HepG2 (cell line): ENCODE results near the gene SEPTIN10. TPM values are rescaled to one million over a fixed set of nuclear protein-coding genes. Genes with fewer than 3 reads are reported as not detected.

ENCODE experiments used
- DZIP1 ChIP-seq: sonication (generic); formaldehyde crosslinking; IDR thresholded peaks from 2 replicates; pipeline ENCODE4 v1.5.0; 2020; ENCODE audit warnings: mild to moderate bottlenecking, missing genetic modification reagents
- ELF3 ChIP-seq: IDR thresholded peaks from 2 replicates; pipeline ENCODE4 v1.6.1; 2016; ENCODE audit warnings: missing genetic modification reagents, missing compliant biosample characterization
- FOXP1 ChIP-seq, 2 experiments: fragments of 450-650 bp in 1 of 2; IDR thresholded peaks; 2 replicates each; pipeline ENCODE4 v1.6.1; 2017 to 2018; ENCODE audit warnings: antibody characterized with exemption in 1 of 2
- MED1 ChIP-seq: sonication (generic); formaldehyde crosslinking; IDR thresholded peaks from 2 replicates; pipeline ENCODE4 v1.4.0; 2020; ENCODE audit warnings: missing genetic modification reagents
- PBX2 ChIP-seq: IDR thresholded peaks from 2 replicates; pipeline ENCODE4 v1.6.1; 2016; ENCODE audit warnings: control low read depth
- SMAD1 ChIP-seq: sonication (generic); formaldehyde crosslinking; IDR thresholded peaks from 2 replicates; pipeline ENCODE4 v1.4.0; 2020; ENCODE audit warnings: missing genetic modification reagents, low read depth, mild to moderate bottlenecking, borderline replicate concordance
- ZBTB2 ChIP-seq: sonication (generic); formaldehyde crosslinking; IDR thresholded peaks from 2 replicates; pipeline ENCODE4 v1.8.0; 2022; ENCODE audit warnings: low read depth, missing genetic modification reagents
- ZNF407 ChIP-seq: sonication (generic); formaldehyde crosslinking; IDR thresholded peaks from one replicate; pipeline ENCODE4 v1.5.1; 2020; ENCODE audit warnings: mild to moderate bottlenecking, missing genetic modification reagents; ENCODE audit errors: not compliant biosample characterization
- ZNF577 ChIP-seq: sonication (generic); formaldehyde crosslinking; IDR thresholded peaks from 2 replicates; pipeline ENCODE4 v1.4.0; 2020; ENCODE audit warnings: mild to moderate bottlenecking, low read depth, missing genetic modification reagents, borderline replicate concordance
- ZNF879 ChIP-seq: sonication (generic); formaldehyde crosslinking; IDR thresholded peaks from 2 replicates; pipeline ENCODE4 v1.8.1; 2023; ENCODE audit warnings: missing genetic modification reagents
- ZXDC ChIP-seq: sonication (generic); formaldehyde crosslinking; IDR thresholded peaks from 2 replicates; pipeline ENCODE4 v1.5.0; 2020; ENCODE audit warnings: mild to moderate bottlenecking, missing genetic modification reagents
- polyA plus RNA-seq, 8 experiments: library from polyadenylated mRNA; depleted of rRNA in 3 of 8; stranded (reverse) in 7 of 8; unstranded in 1 of 8; fragments of >200 nt; fragmentation: Illumina TruSeq in 4 of 8; extraction: Trizol in 4 of 8; gene quantifications; 2 replicates each; pipeline versions ENCODE4 v1.2.1 to v1.2.3, GENCODE V29; 2011 to 2016; ENCODE audit warnings: low read depth in 4 of 8, missing spikeins in 1 of 8, mixed read lengths in 1 of 8; ENCODE audit not compliant: insufficient read depth in 1 of 8
- total RNA-seq, 5 experiments: library from RNA; depleted of rRNA; stranded (reverse); fragments of >200 nt; fragmentation: Illumina TruSeq; extraction: Trizol; gene quantifications; 2 replicates each; pipeline ENCODE4 v1.2.3, GENCODE V29; 2016; ENCODE audit warnings: low read depth in 1 of 5

The SEPTIN10 gene
- total and polyA plus RNA-seq, 2 of the 13 experiments (the other 11 are each of a cell fraction or from before 2014, with no cell fraction given) = 45.8 to 67.5 TPM

GRCh38 chr2:109637749-109638570, 24.2 kb upstream of the SEPTIN10 start (continued):
- TF ChIP-seq PBX2 (CRISPR knock-in tag) (no peak), DZIP1 (no peak), ZBTB2 (no peak), MED1 (CRISPR knock-in tag) (peak; percentile 96), ZNF577 (CRISPR knock-in tag) (no peak), ZXDC (CRISPR knock-in tag) (no peak), SMAD1 (CRISPR knock-in tag) (no peak), ZNF879 (CRISPR knock-in tag) (no peak), ELF3 (peak; percentile 98), FOXP1 (IDR thresholded peaks at IDR 0.05) (no peak), FOXP1 (CRISPR knock-in tag; IDR thresholded peaks at IDR 0.05) (no peak; the same call in 1 of the 2 replicates), ZNF407 (CRISPR knock-in tag) (no peak)
